Naive B cell (primary cell): ENCODE results near the gene C7. TPM values are rescaled to one million over a fixed set of nuclear protein-coding genes. Genes with fewer than 3 reads are reported as not detected.
"Not testable (repeated sequence)": the region's sequence is repeated elsewhere in the genome, so short reads cannot be mapped to it uniquely, and the experiment has no call there.

Experiments used
- ATAC-seq, 2 donors: fragments of 150-1000 bp; cut with Tn5 transposase; 2 replicates each; pipeline ENCODE4 v1.10.0; 2021; ENCODE audit warnings: low read depth in 2 of 2, mild to moderate bottlenecking in 2 of 2, moderate library complexity in 2 of 2
- DNase-seq: peaks from one replicate; pipeline ENCODE4 v3.0.0; 2022
- H3K27ac Mint-ChIP-seq, 6 donors: one replicate each; pipeline ENCODE4 v1.8.0; 2020 to 2022; ENCODE audit warnings: mild to moderate bottlenecking in 6 of 6, mixed read lengths in 6 of 6, moderate library complexity in 5 of 6, inconsistent platforms in 2 of 6
- H3K27me3 Mint-ChIP-seq, 3 donors: one replicate each; pipeline ENCODE4 v1.8.0; 2021 to 2022; ENCODE audit warnings: mixed read lengths in 3 of 3, mild to moderate bottlenecking in 1 of 3
- H3K36me3 Mint-ChIP-seq, 2 donors: one replicate each; pipeline ENCODE4 v1.8.0; 2020 to 2022; ENCODE audit warnings: mixed read lengths in 2 of 2, inconsistent platforms in 1 of 2, mild to moderate bottlenecking in 1 of 2
- H3K4me1 Mint-ChIP-seq, 3 donors: one replicate each; pipeline ENCODE4 v1.8.0; 2020 to 2022; ENCODE audit warnings: mixed read lengths in 3 of 3, inconsistent platforms in 1 of 3, mild to moderate bottlenecking in 1 of 3, moderate library complexity in 1 of 3
- H3K4me3 Mint-ChIP-seq, 8 donors: one replicate each; pipeline ENCODE4 v1.8.0; 2020 to 2022; ENCODE audit warnings: mild to moderate bottlenecking in 8 of 8, mixed read lengths in 8 of 8, moderate library complexity in 8 of 8, inconsistent platforms in 2 of 8
- H3K9me3 Mint-ChIP-seq, 7 donors: one replicate each; pipeline ENCODE4 v1.8.0; 2020 to 2022; ENCODE audit warnings: mixed read lengths in 7 of 7, mild to moderate bottlenecking in 5 of 7, inconsistent platforms in 2 of 7, moderate library complexity in 1 of 7
- polyA plus RNA-seq, 6 donors: library from polyadenylated mRNA; unstranded; fragments of 300-500 nt; fragmentation: Illumina TruSeq; gene quantifications; one replicate each; pipeline ENCODE4 v1.2.3, GENCODE V29; 2021; ENCODE audit warnings: low read depth in 6 of 6

Gene C7
- polyA plus RNA-seq, 6 donors from 2014 or later, result not detected

GRCh38 chr5:40895440-40896425 is 13.6 kb upstream of the C7 start:
- DNase-seq, ATAC-seq, H3K9me3 Mint-ChIP-seq, H3K27ac Mint-ChIP-seq, H3K36me3 Mint-ChIP-seq, H3K4me1 Mint-ChIP-seq, H3K4me3 Mint-ChIP-seq: not testable (repeated sequence)
- peaks cover 0 to 19% (median 7%) of the 10 kb centered on the region in 3 donors for H3K27me3 Mint-ChIP-seq

- no peak overlapping the region for H3K4me3 Mint-ChIP-seq
- peaks cover 0 to 3% (median 0%) of the 10 kb centered on the region in 7 donors for H3K9me3 Mint-ChIP-seq
- peaks cover 11 to 24% (median 13%) of the 10 kb centered on the region in 3 donors for H3K27me3 Mint-ChIP-seq
- ATAC-seq (no peak), DNase-seq (no peak)
- no peak overlapping the region for H3K27ac Mint-ChIP-seq
- H3K36me3 Mint-ChIP-seq, result no peaks in the 10 kb centered on the region
- H3K4me1 Mint-ChIP-seq, result peaks cover 0 to 5% (median 3%) of the 10 kb centered on the region in 3 donors
Measured at GRCh38 chr5:40904205-40904993, 4.9 kb upstream of the C7 start.

GRCh38 chr5:40904994-40905306 is 4.3 kb upstream of the C7 start:
- DNase-seq (no peak), ATAC-seq (no peak)
- no peaks in the 10 kb centered on the region for H3K36me3 Mint-ChIP-seq
- peaks cover 0 to 5% (median 3%) of the 10 kb centered on the region in 3 donors for H3K4me1 Mint-ChIP-seq
- H3K4me3 Mint-ChIP-seq, result no peak overlapping the region
- H3K9me3 Mint-ChIP-seq, result peaks cover 0 to 3% (median 0%) of the 10 kb centered on the region in 7 donors
- H3K27ac Mint-ChIP-seq, result no peak overlapping the region
- H3K27me3 Mint-ChIP-seq, result peaks cover 16 to 24% (median 19%) of the 10 kb centered on the region in 3 donors

GRCh38 chr5:40906351-40906751 is 2.9 kb upstream of the C7 start:
- no peaks in the 10 kb centered on the region for H3K36me3 Mint-ChIP-seq
- no peak for ATAC-seq
- peaks cover 0 to 5% (median 3%) of the 10 kb centered on the region in 3 donors for H3K4me1 Mint-ChIP-seq
- H3K27ac Mint-ChIP-seq, result peak overlapping the region in 1 of 6 donors; percentile 58
- H3K9me3 Mint-ChIP-seq, result peaks cover 0 to 3% (median 0%) of the 10 kb centered on the region in 7 donors
- no peak overlapping the region for H3K4me3 Mint-ChIP-seq
- DNase-seq, result no peak
- H3K27me3 Mint-ChIP-seq, result peaks cover 19 to 28% (median 22%) of the 10 kb centered on the region in 3 donors

- DNase-seq, result no peak
- Mint-ChIP-seq H3K27me3 (peaks cover 29 to 38% (median 38%) of the 10 kb centered on the region in 3 donors), H3K4me1 (peaks cover 0 to 4% (median 4%) of the 10 kb centered on the region in 3 donors), H3K36me3 (peaks cover 0 to 4% of the 10 kb centered on the region in 2 donors), H3K9me3 (peaks cover 0 to 3% (median 0%) of the 10 kb centered on the region in 7 donors), H3K4me3 (no peak overlapping the region), H3K27ac (no peak overlapping the region)
- no peak for ATAC-seq
Measured at GRCh38 chr5:40909723-40910122, 426 bp downstream of the C7 start.

GRCh38 chr5:40911266-40911665 is 2.0 kb downstream of the C7 start:
- ATAC-seq, result no peak
- peaks cover 0 to 3% (median 0%) of the 10 kb centered on the region in 7 donors for H3K9me3 Mint-ChIP-seq
- H3K27ac Mint-ChIP-seq, result no peak overlapping the region
- H3K36me3 Mint-ChIP-seq, result peaks cover 0 to 6% of the 10 kb centered on the region in 2 donors
- H3K4me3 Mint-ChIP-seq, result no peak overlapping the region
- no peak for DNase-seq
- H3K4me1 Mint-ChIP-seq, result peaks cover 0 to 3% (median 0%) of the 10 kb centered on the region in 3 donors
- peaks cover 32 to 45% (median 36%) of the 10 kb centered on the region in 3 donors for H3K27me3 Mint-ChIP-seq

GRCh38 chr5:40914835-40915234 is 5.5 kb downstream of the C7 start:
- Mint-ChIP-seq H3K27me3 (peaks cover 32 to 48% (median 35%) of the 10 kb centered on the region in 3 donors), H3K9me3 (peaks cover 0 to under 1% (median 0%) of the 10 kb centered on the region in 7 donors), H3K4me1 (peaks cover 0 to 3% (median 0%) of the 10 kb centered on the region in 3 donors), H3K36me3 (peaks cover 0 to 6% of the 10 kb centered on the region in 2 donors), H3K4me3 (no peak overlapping the region), H3K27ac (no peak overlapping the region)
- no peak for DNase-seq
- ATAC-seq, result no peak

- ATAC-seq, result no peak
- H3K4me3 Mint-ChIP-seq, result no peak overlapping the region
Measured at GRCh38 chr5:40915341-40915926, 6.1 kb downstream of the C7 start.

GRCh38 chr5:40916226-40916625 is 6.9 kb downstream of the C7 start:
- peaks cover 27 to 43% (median 33%) of the 10 kb centered on the region in 3 donors for H3K27me3 Mint-ChIP-seq
- peaks cover 0 to 6% of the 10 kb centered on the region in 2 donors for H3K36me3 Mint-ChIP-seq
- H3K4me3 Mint-ChIP-seq, result no peak overlapping the region
- DNase-seq (no peak), ATAC-seq (no peak)
- H3K27ac Mint-ChIP-seq, result no peak overlapping the region
- peaks cover 0 to 3% (median 0%) of the 10 kb centered on the region in 3 donors for H3K4me1 Mint-ChIP-seq
- H3K9me3 Mint-ChIP-seq, result peaks cover 0 to 5% (median 0%) of the 10 kb centered on the region in 7 donors

More at GRCh38 chr5:40915341-40915926, 6.1 kb downstream of the C7 start:
- Mint-ChIP-seq H3K27ac (no peak overlapping the region), H3K36me3 (peaks cover 0 to 6% of the 10 kb centered on the region in 2 donors), H3K9me3 (peaks cover 0 to 5% (median 0%) of the 10 kb centered on the region in 7 donors), H3K4me1 (peaks cover 0 to 3% (median 0%) of the 10 kb centered on the region in 3 donors), H3K27me3 (peaks cover 29 to 48% (median 35%) of the 10 kb centered on the region in 3 donors)
- no peak for DNase-seq

- Mint-ChIP-seq H3K36me3 (peaks cover 0 to 18% of the 10 kb centered on the region in 2 donors), H3K4me3 (no peak overlapping the region), H3K27ac (no peak overlapping the region), H3K9me3 (peaks cover 11 to 40% (median 21%) of the 10 kb centered on the region in 7 donors), H3K4me1 (no peaks in the 10 kb centered on the region), H3K27me3 (peaks cover 0 to 8% (median 0%) of the 10 kb centered on the region in 3 donors)
- DNase-seq, result no peak
- no peak for ATAC-seq
Measured at GRCh38 chr5:40928886-40929448, 19.7 kb downstream of the C7 start.

- Mint-ChIP-seq H3K4me3 (no peak overlapping the region), H3K36me3 (no peaks in the 10 kb centered on the region), H3K27me3 (peaks cover 0 to 12% (median 0%) of the 10 kb centered on the region in 3 donors), H3K4me1 (no peaks in the 10 kb centered on the region), H3K9me3 (peaks cover 0 to 10% (median 2%) of the 10 kb centered on the region in 7 donors), H3K27ac (no peak overlapping the region)
- DNase-seq (no peak), ATAC-seq (no peak)
Measured at GRCh38 chr5:40932766-40933165, 23.5 kb downstream of the C7 start.

- no peak for DNase-seq
- H3K4me1 Mint-ChIP-seq, result no peaks in the 10 kb centered on the region
- H3K27me3 Mint-ChIP-seq, result peaks cover 0 to 9% (median 0%) of the 10 kb centered on the region in 3 donors
- no peak overlapping the region for H3K27ac Mint-ChIP-seq
- no peak for ATAC-seq
- peaks cover 0 to 7% (median 0%) of the 10 kb centered on the region in 7 donors for H3K9me3 Mint-ChIP-seq
- H3K4me3 Mint-ChIP-seq, result no peak overlapping the region
- H3K36me3 Mint-ChIP-seq, result no peaks in the 10 kb centered on the region
Measured at GRCh38 chr5:40937075-40937474, 27.8 kb downstream of the C7 start.
